NCI-H748 treated with DMSO at 0.1 percent for 48 hours (cell line): ENCODE results near the gene FN3KRP.

Experiments
- DNase-seq: peaks from one replicate; lab custom pipeline; 2025; lab: John Stamatoyannopoulos, UW

The FN3KRP gene

GRCh38 chr17:82716203-82717010 is at the start of gene FN3KRP:
Gene FN3KRP (plus strand): TSS chr17:82716706. CDS start chr17:82716756, 50 bp downstream.
- DNase-seq: peak; percentile 84

GRCh38 chr17:82666931-82667667 is 49.4 kb upstream of the FN3KRP start:
- no peak for DNase-seq

- DNase-seq: no peak
Observed at GRCh38 chr17:82667668-82668000, 48.9 kb upstream of the FN3KRP start.

GRCh38 chr17:82668024-82668630 is 48.4 kb upstream of the FN3KRP start:
- no peak for DNase-seq

GRCh38 chr17:82668631-82669099 is 47.8 kb upstream of the FN3KRP start:
- no peak for DNase-seq

- no peak for DNase-seq
Observed at GRCh38 chr17:82670661-82671450, 45.6 kb upstream of the FN3KRP start.

- no peak for DNase-seq
Observed at GRCh38 chr17:82674656-82675475, 41.6 kb upstream of the FN3KRP start.

- no peak for DNase-seq
Observed at GRCh38 chr17:82675476-82676245, 40.8 kb upstream of the FN3KRP start.

- DNase-seq: no peak
Observed at GRCh38 chr17:82677353-82677925, 39.1 kb upstream of the FN3KRP start.

- peak; percentile 55 for DNase-seq
Observed at GRCh38 chr17:82678265-82678891, 38.1 kb upstream of the FN3KRP start.

- DNase-seq: no peak
Observed at GRCh38 chr17:82679586-82680465, 36.7 kb upstream of the FN3KRP start.

- DNase-seq: no peak
Observed at GRCh38 chr17:82681547-82681946, 35.0 kb upstream of the FN3KRP start.

- no peak for DNase-seq
Observed at GRCh38 chr17:82683534-82683933, 33.0 kb upstream of the FN3KRP start.

- DNase-seq: no peak
Observed at GRCh38 chr17:82684228-82684841, 32.2 kb upstream of the FN3KRP start.

GRCh38 chr17:82685291-82685690 is 31.2 kb upstream of the FN3KRP start:
- DNase-seq: no peak

GRCh38 chr17:82686366-82687324 is 29.9 kb upstream of the FN3KRP start:
- no peak for DNase-seq

- DNase-seq: no peak
Observed at GRCh38 chr17:82687375-82687861, 29.1 kb upstream of the FN3KRP start.
